ENCODE measurements around the gene ZDHHC14.
"Not testable (repeated sequence)": the region's sequence is repeated elsewhere in the genome, so short reads cannot be mapped to it uniquely, and the experiment has no call there.

Gene ZDHHC14

DNA sequence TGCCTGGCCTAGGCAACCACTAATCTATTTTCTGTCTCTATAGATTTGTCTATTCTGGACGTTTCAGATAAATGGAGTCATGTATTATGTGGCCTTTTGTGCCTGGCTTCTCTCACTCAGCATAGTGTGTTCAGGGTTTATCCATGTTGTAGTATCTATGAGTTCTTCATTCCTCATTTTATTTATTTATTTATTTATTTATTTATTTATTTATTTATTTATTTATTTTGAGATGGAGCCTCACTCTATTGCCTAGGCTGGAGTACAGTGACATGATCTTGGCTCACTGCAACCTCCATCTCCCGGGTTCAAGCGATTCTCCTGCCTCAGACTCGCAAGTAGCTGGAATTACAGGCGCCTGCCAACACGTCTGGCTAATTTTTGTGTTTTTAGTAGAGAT lies 86.3 kb downstream of the ZDHHC14 start:
- not testable (repeated sequence) for DNase-seq (ENCODE audit: low spot score)

DNA sequence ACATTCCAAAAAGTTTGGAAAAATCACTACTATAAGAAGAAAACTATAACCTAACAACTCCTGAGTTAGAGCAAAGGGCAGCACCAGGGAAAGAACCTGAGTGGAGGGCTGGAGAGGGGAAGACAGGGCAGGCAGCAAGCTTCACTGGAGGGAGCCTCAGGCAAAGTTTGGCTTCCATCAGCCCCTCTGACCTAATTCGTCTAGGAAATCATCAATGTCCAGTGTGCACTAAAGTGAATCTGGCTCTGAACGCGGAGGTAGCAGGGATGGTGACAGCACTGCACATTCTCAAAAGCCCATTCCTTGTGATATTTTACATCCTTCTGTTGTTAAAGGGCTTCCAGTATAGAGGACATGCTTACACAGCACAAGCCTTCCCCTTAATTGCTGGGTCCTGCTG lies 87.1 kb downstream of the ZDHHC14 start:
- no peak for DNase-seq (ENCODE audit: low spot score)

GRCh38 chr6:157468574-157468973 lies 87.6 kb downstream of the ZDHHC14 start:
- DNase-seq (ENCODE audit: low spot score): no peak

DNA sequence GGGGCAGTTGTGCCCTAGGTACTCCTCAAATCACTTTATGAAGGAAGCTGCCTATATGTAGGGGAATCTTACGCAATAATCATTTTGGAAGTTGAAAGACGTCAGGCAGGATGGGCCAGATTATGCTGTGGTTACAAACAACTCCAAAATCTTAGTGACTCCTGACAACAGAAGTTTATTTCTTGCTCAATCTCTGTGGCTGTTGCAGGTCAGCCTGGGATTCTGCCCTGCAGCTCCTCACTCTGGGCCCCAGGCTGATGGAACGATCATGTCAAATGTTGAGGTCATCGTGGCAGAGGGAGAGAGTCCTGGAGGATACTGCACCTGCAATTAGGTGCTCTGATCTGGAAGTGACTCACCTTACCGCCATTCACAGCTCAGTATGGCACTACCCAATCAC lies 88.4 kb downstream of the ZDHHC14 start:
- DNase-seq (ENCODE audit: low spot score): no peak

GRCh38 chr6:157471077-157471686 lies 90.2 kb downstream of the ZDHHC14 start:
- DNase-seq (ENCODE audit: low spot score): no peak

- DNase-seq (ENCODE audit: low spot score): no peak
Observed at GRCh38 chr6:157471895-157472686, 91.1 kb downstream of the ZDHHC14 start.

DNA sequence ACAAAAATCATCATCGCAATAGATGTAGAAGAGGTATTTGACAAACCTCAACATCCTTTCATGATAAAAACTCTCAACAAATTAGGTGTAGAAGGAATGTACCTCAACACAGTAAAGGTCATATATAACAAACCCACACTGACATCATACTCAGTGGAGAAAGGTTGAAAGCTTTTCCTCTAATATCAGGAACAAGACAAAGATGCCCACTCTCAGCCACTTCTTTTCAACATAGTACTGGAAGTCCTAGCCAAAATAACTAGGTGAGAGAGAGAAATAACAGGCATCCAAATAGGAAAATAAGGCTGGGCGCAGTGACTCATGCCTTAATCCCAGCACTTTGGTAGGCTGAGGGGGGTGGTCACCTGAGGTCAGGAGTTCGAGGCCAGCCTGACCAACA lies 95.8 kb downstream of the ZDHHC14 start:
- no peak for DNase-seq (ENCODE audit: low spot score)

- DNase-seq (ENCODE audit: low spot score): no peak
Observed at GRCh38 chr6:157478926-157479325, 97.9 kb downstream of the ZDHHC14 start.

GRCh38 chr6:157479464-157480303 lies 98.7 kb downstream of the ZDHHC14 start:
- no peak for DNase-seq (ENCODE audit: low spot score)

GRCh38 chr6:157481189-157481864 lies 100.3 kb downstream of the ZDHHC14 start:
- no peak for DNase-seq (ENCODE audit: low spot score)

DNA sequence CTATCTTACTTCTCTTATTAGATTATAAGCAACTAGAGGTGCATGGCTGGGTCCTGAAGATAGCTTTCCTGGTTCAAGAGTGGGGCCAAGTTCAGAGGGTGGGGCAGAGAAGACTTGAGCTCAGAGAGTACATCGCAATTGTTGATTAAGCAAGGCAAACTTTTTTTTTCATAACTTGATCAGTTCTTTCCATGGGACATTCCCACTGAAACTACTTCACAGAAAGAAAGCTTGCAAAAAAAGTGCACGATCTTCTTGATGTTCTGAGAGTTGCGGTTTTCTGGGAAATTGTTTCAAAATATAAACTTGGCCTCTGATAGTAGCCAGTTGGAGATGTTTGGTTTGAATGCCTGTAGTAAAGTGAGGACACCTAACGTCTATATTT lies 100.9 kb downstream of the ZDHHC14 start:
- no peak for DNase-seq (ENCODE audit: low spot score)

- no peak for DNase-seq (ENCODE audit: low spot score)
Observed at GRCh38 chr6:157483770-157484169, 102.8 kb downstream of the ZDHHC14 start.

GRCh38 chr6:157484181-157484580 lies 103.2 kb downstream of the ZDHHC14 start:
- no peak for DNase-seq (ENCODE audit: low spot score)

DNA sequence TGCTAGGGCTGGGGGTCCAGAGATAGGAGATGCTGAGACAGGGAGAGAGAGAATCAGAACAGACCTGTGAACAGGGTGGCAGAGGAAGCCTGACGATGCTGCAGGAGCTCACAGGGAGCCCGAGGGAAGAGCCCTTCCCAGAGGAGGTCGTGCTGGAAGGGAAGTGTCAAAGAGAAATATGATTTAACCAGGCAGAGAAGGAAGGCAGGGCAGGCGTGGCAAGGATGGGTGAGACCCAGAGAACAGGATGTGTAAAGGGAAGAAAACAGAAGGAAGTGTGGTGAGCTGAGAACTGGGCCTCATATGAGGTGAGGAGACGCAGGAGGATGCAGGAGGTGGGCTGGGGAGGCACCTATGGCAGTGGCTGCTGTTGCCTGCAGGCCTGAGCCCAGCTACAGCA lies 105.6 kb downstream of the ZDHHC14 start:
- DNase-seq (ENCODE audit: low spot score): no peak

GRCh38 chr6:157487110-157487773 lies 106.3 kb downstream of the ZDHHC14 start:
- no peak for DNase-seq (ENCODE audit: low spot score)

DNA sequence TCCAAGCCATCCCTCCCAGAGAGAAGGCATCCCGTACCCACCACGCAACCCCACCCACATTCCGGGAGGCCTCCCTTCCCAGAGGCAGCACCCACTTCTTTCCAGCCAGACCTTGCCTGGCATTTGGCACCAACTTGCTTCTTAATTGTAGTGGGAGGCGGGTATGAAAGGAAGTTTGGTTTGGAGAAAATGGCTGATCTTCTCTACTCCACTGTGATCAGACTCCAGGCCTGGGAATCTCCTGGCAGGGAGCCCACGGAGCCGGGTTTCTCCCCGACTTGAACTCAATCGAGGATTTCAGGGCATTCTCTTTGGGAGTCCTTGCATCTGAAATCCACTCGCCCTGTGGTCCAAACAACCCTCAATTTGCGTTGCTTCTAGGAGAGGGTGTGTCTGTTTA lies 107.1 kb downstream of the ZDHHC14 start:
- no peak for DNase-seq (ENCODE audit: low spot score)

GRCh38 chr6:157488716-157489118 lies 107.7 kb downstream of the ZDHHC14 start:
- DNase-seq (ENCODE audit: low spot score): peak; percentile 87

GRCh38 chr6:157490611-157491269 lies 109.8 kb downstream of the ZDHHC14 start:
- DNase-seq (ENCODE audit: low spot score): no peak

GRCh38 chr6:157491571-157492232 lies 110.7 kb downstream of the ZDHHC14 start:
- no peak for DNase-seq (ENCODE audit: low spot score)

GRCh38 chr6:157492249-157492648 lies 111.3 kb downstream of the ZDHHC14 start:
- no peak for DNase-seq (ENCODE audit: low spot score)

DNA sequence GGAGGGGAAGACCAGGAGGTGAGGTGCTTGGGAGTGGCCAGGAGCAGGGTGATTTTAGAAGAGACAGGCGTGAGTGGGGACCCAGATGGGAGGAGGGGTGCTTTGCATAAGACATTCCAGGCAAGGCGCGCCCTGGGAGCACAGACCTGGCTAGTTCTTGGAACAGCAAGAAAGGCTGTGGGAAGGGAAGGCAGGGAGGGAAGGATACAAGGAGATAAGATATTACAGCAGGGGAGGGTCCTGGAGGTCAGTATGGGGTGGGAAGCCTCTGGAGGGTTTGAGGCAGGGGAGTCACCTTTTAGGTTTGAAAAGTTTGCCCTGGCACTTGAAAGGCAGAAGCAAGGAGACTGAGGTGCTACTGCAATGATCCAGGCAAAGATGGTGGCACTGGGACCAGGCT lies 111.8 kb downstream of the ZDHHC14 start:
- DNase-seq (ENCODE audit: low spot score): no peak
